GM23248 (cell line): Measurements from ENCODE around the gene TRIM28.

Experiments
- EZH2 ChIP-seq: fragments of 200-600 bp; sonication (generic); IDR thresholded peaks from 2 replicates; pipeline ENCODE4 v1.6.1; 2018; ENCODE audit warnings: antibody characterized with exemption, mild to moderate bottlenecking; ENCODE audit not compliant: insufficient read depth, poor library complexity, severe bottlenecking
- EZH2phosphoT487 ChIP-seq: fragments of 200-600 bp; sonication (generic); IDR thresholded peaks from 2 replicates; pipeline ENCODE4 v1.6.1; 2018; ENCODE audit warnings: antibody characterized with exemption, moderate library complexity, mild to moderate bottlenecking, low read depth; ENCODE audit not compliant: insufficient read depth

DNA sequence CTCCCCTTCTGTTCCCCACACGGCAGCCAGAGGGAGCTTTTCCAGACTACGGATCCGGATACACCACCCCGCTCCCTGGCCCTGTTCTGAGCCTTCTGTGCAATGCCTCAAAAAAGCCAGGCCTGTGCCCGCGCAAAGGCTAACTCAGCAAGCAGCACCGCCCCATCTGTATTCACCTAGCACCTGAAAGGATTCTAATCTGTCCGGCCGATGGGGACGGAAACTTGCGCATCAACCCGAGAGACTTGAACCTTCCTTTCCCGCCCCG lies 24.8 kb upstream of the TRIM28 start:
- TF ChIP-seq EZH2 = no peak
- TF ChIP-seq EZH2phosphoT487 = no peak
